Measurements from ENCODE around the gene SMKR1.
"Not testable (repeated sequence)": the region's sequence is repeated elsewhere in the genome, so short reads cannot be mapped to it uniquely, and the experiment has no call there.

Gene SMKR1

GRCh38 chr7:129529643-129530042 lies 27.3 kb downstream of the SMKR1 start:
- DNase-seq (ENCODE audit: low read depth): no peak

GRCh38 chr7:129530795-129531391 lies 28.6 kb downstream of the SMKR1 start:
- DNase-seq (ENCODE audit: low read depth): peak; percentile 52

- DNase-seq (ENCODE audit: low read depth): no peak
Observed at GRCh38 chr7:129531721-129532120, 29.4 kb downstream of the SMKR1 start.

- no peak for DNase-seq (ENCODE audit: low read depth)
Observed at GRCh38 chr7:129532375-129532774, 30.0 kb downstream of the SMKR1 start.

- DNase-seq (ENCODE audit: low read depth): not testable (repeated sequence)
Observed at GRCh38 chr7:129534558-129535274, 32.4 kb downstream of the SMKR1 start.

- no peak for DNase-seq (ENCODE audit: low read depth)
Observed at GRCh38 chr7:129535896-129536295, 33.6 kb downstream of the SMKR1 start.

GRCh38 chr7:129536323-129536722 lies 34.0 kb downstream of the SMKR1 start:
- DNase-seq (ENCODE audit: low read depth): no peak

- no peak for DNase-seq (ENCODE audit: low read depth)
Observed at GRCh38 chr7:129538790-129539189, 36.5 kb downstream of the SMKR1 start.

- DNase-seq (ENCODE audit: low read depth): no peak
Observed at GRCh38 chr7:129540340-129540739, 38.0 kb downstream of the SMKR1 start.

- no peak for DNase-seq (ENCODE audit: low read depth)
Observed at GRCh38 chr7:129544700-129545099, 42.4 kb downstream of the SMKR1 start.

- peak; percentile 71 for DNase-seq (ENCODE audit: low read depth)
Observed at GRCh38 chr7:129550693-129551360, 48.5 kb downstream of the SMKR1 start.

- DNase-seq (ENCODE audit: low read depth): peak; percentile 65
Observed at GRCh38 chr7:129553899-129554461, 51.6 kb downstream of the SMKR1 start.

- no peak for DNase-seq (ENCODE audit: low read depth)
Observed at GRCh38 chr7:129556607-129557133, 54.3 kb downstream of the SMKR1 start.

- DNase-seq (ENCODE audit: low read depth): no peak
Observed at GRCh38 chr7:129557686-129558481, 55.6 kb downstream of the SMKR1 start.

- DNase-seq (ENCODE audit: low read depth): no peak
Observed at GRCh38 chr7:129559564-129559963, 57.2 kb downstream of the SMKR1 start.

- no peak for DNase-seq (ENCODE audit: low read depth)
Observed at GRCh38 chr7:129560831-129561230, 58.5 kb downstream of the SMKR1 start.

- DNase-seq (ENCODE audit: low read depth): no peak
Observed at GRCh38 chr7:129561677-129562359, 59.5 kb downstream of the SMKR1 start.
